GDM1 (cell line): ENCODE measurements around the gene ONECUT3.
A peak's percentile ranks its signal among the peaks of the same experiment; 100 is the strongest.
"Not testable (repeated sequence)": the region's sequence is repeated elsewhere in the genome, so short reads cannot be mapped to it uniquely, and the experiment has no call there.

ENCODE experiments used
- DNase-seq: peaks from one replicate; lab custom pipeline; 2025; lab: John Stamatoyannopoulos, UW

Gene ONECUT3

GRCh38 chr19:1794424-1795172, 41.3 kb downstream of the ONECUT3 start:
- DNase-seq, result no peak

GRCh38 chr19:1796395-1797142, 43.3 kb downstream of the ONECUT3 start:
- DNase-seq, result no peak

- DNase-seq, result not testable (repeated sequence)
These were observed 44.0 kb downstream of the ONECUT3 start for GRCh38 chr19:1797313-1797712.

- DNase-seq, result no peak
These were observed 46.5 kb downstream of the ONECUT3 start for GRCh38 chr19:1799695-1800342.

GRCh38 chr19:1804858-1805257, 51.6 kb downstream of the ONECUT3 start:
- DNase-seq, result no peak

DNA sequence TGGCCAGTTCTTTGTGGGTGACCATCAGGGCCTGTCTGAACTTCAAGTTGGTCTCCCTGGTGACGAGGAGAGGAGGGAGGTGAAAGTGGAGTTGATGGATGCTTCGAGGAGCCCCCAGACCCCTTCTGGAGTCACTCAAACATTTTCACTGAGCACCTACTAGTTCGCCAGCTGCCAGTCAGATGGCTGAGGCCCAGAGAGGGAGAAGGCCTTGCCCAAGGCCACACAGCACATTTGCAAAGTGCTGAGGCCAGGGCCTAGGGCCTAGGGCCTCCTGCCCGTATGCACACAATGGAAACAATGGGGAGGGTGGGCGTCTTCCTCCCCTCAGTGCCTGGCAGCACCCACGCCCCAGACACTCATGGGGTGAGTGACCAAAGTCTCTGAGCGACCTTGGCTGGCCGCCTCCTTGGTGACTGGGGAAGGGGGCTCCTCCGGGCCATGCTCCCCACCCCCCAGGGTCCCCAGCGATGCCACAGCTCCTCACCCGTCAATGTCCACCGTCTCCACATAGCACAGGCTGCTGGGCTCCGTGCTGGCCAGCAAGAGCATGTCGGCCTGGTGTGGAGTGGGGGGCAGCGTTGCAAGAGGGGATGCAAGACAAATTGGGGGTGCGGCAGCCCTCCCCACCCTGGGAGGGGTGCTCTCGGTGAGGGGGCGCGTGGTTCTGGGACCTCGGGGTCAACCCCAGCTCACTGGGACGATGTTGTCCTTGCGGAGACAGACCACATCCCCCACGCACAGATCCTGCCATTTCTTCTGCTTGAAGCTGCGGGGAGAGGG, 52.3 kb downstream of the ONECUT3 start:
- no peak for DNase-seq

DNA sequence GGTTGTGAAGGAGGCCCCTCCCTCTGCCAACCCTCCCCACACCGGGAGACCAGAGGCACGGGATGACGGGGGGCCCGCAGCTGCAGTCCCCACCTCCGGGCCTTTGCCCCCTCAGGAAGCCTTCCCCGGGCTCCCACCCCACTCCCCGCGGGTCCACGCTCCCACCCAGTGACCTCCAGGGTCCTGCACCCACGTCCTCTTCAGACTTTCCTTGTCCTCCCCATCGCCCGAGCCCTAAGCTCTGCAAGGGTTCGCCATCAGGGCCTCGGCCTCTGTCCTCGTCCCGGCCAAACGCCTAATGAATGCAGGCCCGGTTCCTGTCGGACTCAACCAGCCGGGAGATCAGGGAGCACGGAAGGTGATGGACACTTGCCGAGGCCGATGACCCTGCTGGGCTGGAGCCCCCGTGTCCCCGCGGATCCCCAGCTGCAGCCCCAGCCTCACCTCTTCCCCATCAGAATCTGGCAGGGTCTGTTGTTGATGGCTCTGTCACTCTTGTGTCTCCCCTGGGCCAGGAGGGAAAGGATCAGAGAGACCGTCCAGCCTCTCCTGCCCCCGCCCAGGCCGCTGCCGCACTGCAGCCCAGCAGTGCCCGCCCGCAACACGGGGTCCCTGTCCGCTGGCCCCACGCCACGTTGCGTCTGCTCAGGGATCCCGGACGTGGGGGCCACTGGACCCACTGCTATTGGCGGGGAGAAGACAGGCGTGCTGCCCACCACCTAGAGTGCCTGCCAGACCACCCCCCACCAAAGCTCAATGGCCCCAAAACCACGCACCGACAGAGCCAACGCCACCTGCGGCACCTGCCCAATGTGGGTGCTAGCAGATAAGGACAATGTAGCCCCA, 53.1 kb downstream of the ONECUT3 start:
- no peak for DNase-seq

DNA sequence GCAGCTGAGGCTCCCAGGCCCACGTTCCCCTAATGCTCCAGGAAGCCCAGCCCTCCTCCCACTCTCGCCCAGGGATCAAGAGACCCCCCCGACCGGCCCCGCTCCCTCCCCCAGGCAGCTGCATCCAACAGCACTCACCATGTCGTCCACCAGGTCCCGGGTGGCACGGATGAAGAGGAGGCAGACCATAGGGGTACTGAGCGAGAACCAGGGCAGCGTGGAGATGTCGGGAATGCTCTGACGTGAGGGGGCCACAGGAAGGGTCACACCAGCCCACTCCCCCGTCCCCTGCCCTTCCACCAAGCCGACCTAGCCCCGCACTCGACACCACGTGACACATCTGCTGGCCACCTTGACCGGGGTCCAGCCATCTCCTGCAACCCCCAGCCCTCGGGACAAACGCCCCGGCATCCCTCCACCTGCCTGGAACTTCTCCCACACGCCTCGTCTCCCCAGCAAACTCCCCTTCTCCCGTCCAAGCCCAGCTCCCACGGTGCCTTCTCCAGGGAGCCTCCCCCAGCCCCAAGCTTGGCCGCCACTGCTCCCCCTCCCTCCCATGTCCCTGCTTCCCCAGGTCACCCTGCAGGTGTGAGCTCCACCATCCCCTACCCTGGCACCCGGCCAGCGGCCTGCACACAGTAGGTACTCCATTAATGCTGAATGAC, 53.9 kb downstream of the ONECUT3 start:
- no peak for DNase-seq

DNA sequence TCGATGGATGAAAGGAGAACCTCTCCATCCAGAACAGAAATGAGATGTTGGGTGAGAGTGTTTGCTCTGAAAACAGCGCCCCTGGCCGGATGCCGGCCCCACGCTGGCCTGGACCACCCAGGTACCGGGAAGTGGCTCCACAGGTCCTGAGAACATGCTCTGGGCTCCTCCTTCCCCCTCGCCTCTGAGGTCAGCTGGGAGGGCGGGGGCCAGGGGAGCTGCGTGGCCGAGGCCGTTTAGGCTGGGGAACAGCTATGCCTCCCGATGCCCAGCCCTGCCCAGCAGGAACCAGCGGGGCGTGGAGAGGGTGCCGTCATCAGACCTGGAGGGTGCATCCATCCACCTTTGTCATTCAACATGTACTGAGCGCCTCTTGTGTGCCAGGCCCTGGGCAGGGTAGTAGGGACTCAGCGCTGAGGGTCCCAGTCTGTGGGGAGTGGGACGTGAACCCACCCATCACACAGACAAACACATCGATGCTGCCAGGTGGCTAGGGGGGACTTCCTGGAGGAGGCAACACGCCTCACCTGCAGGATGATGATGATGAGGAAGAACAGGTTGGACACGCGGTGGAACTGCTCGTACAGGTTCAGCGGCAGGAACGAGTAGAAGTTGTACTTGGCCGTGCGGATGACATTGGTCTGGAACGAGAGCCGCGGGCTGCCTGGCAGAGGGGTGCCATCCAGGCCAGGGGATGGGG, 54.5 kb downstream of the ONECUT3 start:
- no peak for DNase-seq

- DNase-seq, result no peak
These were observed 55.1 kb downstream of the ONECUT3 start for GRCh38 chr19:1808395-1808731.

GRCh38 chr19:1809678-1810077, 56.4 kb downstream of the ONECUT3 start:
- DNase-seq, result no peak

DNA sequence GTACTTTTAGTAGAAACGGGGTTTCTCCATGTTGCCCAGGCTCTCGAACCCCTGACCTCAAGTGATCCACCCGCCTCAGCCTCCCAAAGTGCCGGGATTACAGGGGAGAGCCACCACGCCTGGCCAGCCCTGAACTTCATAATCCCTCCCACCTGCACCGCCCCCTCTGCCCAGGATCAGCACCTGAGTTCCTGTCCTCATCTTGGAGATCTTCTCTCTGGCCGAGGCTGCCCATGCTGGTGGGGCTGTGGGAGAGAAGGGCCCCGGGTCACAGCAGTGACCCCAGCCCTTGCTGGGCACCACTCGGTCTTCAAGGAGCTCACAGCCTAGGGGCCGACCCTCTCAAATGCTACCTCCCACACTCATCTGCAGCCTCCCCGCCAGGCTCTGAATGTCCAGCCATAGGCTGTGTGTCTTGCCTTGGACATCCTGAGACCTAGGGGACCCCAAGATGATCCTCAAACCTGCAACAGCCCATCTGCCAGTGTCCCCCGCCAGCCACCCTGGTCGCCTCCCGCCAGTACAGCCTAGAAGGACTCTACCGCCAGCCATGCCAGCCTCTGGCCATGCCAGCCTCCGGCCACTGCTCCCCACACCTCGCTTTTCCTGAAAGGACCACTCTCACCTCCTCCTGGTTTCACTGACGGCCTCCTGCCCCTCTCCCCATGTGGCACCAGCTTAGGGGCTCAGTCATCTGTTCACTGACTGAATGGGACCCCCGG, 57.3 kb downstream of the ONECUT3 start:
- DNase-seq, result no peak

DNA sequence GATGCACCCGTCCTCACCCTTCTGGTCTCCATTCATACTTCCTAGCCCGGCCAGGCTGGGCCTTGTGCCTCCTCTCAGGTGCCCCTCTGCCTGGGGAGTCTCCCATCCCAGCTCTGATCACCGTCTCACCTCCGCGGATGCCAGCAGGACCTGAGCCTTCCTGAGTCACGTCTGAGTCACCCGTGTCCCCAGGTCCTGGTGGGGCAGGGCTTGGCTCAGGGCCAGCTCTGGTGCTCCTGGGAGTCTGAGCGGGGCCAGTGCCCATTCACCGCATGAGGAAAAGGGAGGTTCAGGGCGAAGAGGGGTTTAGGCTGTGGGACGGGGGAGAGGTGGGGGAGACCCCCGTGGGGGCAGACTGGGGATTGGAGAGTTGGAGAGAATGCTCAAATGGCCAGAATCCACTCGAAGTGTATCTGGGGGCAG, 58.2 kb downstream of the ONECUT3 start:
- no peak for DNase-seq

GRCh38 chr19:1811942-1812425, 58.7 kb downstream of the ONECUT3 start, which contains the start of gene ATP8B3:
TSS of gene ATP8B3 (minus strand) at chr19:1812276. CDS start at chr19:1811736, 540 bp downstream.
- no peak for DNase-seq

GRCh38 chr19:1812426-1813191, 59.3 kb downstream of the ONECUT3 start:
- DNase-seq, result peak; percentile 96

DNA sequence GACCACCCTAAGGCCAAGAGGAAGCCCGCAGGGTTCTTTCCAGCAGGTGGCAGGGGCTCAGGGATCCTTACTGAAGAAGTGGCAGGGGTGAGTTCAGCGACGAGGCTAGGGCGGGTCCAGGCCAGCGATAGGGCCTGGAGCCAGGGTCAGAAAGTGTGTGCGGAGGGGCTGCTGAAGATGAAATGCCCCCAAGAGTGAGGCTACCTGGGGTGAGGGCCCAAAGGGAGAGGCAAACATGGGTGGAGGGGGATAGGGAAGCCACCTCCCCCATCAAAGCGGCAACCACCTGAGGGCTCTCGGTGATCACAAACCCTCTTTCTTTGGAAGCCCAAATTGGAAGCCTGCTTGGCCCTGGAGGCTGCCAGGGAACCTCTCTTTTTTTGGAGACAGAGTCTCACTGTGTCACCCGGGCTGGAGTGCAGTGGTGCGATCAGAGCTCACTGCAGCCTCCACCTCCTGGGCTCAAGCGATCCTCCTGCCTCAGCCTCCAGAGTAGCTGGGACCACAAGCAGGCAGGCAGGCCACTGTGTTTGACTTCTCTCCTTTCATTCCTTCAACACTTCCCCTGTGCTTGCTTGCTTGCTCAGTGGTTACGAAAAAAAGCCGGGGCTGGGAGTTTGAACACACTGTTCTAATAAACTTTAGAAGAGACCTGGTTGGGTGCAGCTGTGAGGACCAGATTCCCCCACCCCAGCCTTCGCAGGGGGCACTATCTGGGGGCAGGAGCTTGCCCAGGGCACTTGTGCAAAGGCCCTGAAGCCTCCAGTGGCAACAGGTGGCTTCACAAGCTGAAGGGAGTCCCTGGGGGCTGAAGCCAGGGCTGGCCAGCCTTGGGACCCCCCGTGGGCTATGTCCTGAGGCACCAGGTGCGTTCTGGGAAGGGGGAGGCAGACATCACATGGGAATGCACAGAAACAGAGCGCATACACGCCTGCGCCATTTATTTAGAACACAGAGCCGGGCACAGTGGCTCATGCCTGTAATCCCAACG, 60.2 kb downstream of the ONECUT3 start:
- DNase-seq, result no peak

GRCh38 chr19:1814391-1814790, 61.1 kb downstream of the ONECUT3 start:
- no peak for DNase-seq
